Measurements from ENCODE around the gene CACNA1D. TPM values are rescaled to one million over a fixed set of nuclear protein-coding genes. Genes with fewer than 3 reads are reported as not detected.

CACNA1D gene
- total RNA-seq, 2 experiments from 2014 or later: not detected

DNA sequence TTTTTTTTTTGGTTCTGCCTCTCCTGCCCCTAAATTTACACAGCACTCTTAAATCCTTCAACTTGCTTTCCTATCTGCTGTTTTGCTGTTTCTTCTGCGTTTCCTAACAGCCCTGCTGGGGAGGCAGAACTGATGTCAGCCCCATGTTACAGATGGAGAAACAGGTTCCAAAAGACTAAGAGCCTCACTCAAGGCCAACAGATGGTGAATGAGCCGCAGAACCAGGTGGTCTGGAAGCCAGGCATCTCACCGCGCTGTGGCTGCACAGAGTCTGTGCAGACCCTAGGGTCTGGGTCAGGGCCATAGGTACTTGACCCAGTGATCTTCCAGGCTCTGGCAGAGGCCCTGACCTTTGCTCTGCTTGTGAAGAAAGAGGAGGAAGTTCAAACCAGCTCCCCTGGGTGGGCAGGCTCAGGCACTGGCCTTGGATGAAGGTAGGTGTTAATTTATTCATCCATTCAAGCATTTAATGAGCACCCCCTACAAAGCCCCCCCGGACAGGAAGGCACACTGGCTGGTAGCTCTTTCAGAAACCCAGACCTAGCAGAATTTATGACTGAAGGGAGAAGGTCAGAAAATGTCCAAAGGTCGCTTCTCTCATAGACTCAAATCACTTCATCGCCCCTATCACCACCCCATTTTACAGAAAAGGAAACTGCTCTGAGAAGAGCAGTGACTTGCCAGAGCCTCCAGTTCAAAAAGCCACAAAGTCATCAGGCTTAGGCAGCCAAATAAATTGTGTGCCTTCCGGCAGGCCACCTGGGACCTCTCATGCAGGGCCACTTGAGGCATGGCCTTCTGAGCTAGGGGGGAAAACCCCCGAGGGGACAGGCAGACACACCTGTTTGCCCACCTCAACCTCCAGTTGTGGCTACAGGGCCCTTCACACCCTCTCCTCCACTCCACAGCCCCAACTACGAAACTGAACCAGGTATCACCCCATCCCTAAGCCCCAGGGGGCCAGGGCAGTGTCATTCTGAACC lies 349.1 kb downstream of the CACNA1D start:
- Mint-ChIP-seq H3K27me3 (peaks cover 31% of the 10 kb centered on the region), H3K4me1 (ENCODE audit: low read depth) (no peaks in the 10 kb centered on the region), H3K36me3 (ENCODE audit: low read depth) (no peaks in the 10 kb centered on the region), H3K27ac (no peak overlapping the region), H3K4me3 (no peak overlapping the region), H3K9me3 (no peaks in the 10 kb centered on the region)
- intact Hi-C loops (cut with micrococcal nuclease): no loop called here
- ChIA-PET CTCF (interaction anchor here (1.4 kb wide), 1 partner anchor 14 kb away, joined by 3 read pairs; no protein-coding TSS in a partner anchor), POLR2A (no interaction called here)
- TF ChIP-seq, protein P1, sequence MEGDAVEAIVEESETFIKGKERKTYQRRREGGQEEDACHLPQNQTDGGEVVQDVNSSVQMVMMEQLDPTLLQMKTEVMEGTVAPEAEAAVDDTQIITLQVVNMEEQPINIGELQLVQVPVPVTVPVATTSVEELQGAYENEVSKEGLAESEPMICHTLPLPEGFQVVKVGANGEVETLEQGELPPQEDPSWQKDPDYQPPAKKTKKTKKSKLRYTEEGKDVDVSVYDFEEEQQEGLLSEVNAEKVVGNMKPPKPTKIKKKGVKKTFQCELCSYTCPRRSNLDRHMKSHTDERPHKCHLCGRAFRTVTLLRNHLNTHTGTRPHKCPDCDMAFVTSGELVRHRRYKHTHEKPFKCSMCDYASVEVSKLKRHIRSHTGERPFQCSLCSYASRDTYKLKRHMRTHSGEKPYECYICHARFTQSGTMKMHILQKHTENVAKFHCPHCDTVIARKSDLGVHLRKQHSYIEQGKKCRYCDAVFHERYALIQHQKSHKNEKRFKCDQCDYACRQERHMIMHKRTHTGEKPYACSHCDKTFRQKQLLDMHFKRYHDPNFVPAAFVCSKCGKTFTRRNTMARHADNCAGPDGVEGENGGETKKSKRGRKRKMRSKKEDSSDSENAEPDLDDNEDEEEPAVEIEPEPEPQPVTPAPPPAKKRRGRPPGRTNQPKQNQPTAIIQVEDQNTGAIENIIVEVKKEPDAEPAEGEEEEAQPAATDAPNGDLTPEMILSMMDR (IDR thresholded peaks at IDR 0.05): no peak
- ATAC-seq: no peak
- no peak for DNase-seq

DNA sequence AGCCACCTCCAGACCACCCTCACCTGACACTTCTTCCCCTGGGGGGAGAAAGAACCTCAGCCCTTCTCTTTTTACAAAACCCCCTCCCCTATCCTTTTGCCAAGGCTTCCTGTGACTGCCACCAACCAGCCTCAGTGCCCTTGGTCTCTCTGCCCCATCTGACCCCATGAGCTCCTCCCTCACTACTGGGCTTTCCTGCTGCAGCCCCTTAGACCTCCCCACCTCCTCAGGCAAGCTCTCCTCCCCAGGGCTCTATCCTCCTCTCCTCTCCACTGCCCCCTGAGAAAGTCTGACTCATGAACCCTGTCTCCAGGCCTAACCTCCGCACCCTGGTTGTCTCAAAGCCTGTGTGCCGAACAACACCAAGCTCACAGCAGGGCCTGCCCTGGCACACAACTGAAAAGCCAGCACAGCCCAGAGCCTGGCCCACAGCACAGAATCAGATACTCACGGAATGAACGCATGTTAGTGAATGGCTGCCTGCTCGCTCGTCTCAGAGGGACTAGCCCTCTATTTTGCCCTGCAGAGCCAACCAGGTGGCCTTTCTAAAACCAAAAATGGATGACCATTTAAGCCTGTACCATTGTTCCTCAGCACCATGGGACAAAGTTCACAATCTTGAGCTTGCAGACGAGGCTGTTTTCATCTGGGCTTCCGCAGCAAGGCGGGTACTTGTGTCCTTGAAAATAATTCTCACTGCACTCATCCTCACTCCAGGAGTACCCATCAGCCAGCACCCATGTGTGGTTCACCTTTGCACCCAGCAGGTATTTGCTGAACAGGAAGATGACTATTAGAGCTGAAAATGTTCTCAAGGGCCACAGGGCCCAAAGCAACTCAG lies 350.1 kb downstream of the CACNA1D start:
- Mint-ChIP-seq H3K4me1 (ENCODE audit: low read depth) (no peaks in the 10 kb centered on the region), H3K27me3 (peaks cover 35% of the 10 kb centered on the region), H3K9me3 (no peaks in the 10 kb centered on the region), H3K27ac (no peak overlapping the region), H3K4me3 (no peak overlapping the region), H3K36me3 (ENCODE audit: low read depth) (no peaks in the 10 kb centered on the region)
- ChIA-PET CTCF (interaction anchor here (1.2 to 1.4 kb wide), 2 partner anchors 8 to 13 kb away, joined by 3 read pairs; no protein-coding TSS in a partner anchor), POLR2A (interaction anchor here (0.8 kb wide), 1 partner anchor 42 kb away, joined by 3 read pairs; no protein-coding TSS in a partner anchor)
- intact Hi-C loops (cut with micrococcal nuclease): no loop called here
- no peak for DNase-seq
- no peak for ATAC-seq
- TF ChIP-seq, protein P1 (IDR thresholded peaks at IDR 0.05): no peak

DNA sequence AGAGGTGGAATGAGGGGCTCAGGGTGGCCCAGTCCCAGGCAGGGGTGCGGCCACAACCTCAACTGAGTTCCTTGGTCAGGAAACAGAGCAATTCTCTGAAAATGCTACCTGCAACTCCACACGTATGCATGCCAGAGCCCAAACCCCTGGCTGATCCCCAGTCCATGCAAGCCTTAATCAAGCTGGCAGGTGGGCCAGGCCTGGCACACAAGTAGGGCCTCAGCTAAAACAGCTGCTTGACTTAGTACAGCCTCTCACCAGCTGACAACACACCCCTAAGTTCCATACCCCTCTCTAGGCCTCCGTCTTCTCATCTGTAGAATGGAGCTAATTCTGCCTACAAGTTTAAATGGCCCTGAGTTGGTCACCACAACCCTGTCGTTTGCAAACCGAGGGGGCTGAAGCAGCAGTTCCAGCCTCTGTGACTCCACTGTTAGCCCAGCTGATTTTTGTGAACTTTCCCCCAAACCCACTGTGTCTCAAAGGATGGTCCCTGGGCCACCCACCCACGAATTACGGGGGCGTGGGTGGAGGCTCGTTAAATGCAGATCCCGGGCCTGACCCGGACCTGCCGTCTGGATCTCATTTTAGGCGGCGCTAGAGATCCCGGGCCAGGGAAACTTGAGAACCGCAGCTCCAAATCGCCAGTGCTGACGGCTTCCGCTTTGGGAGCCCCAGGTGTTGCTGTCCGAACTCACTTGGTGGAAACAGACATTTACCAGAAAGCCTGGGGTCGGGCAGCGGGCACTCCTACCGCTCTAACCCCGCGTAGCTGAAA lies 350.9 kb downstream of the CACNA1D start:
- CTCF ChIA-PET: interaction anchor here (1.0 to 1.4 kb wide), 3 partner anchors 9 to 12 kb away, joined by 3 read pairs; no protein-coding TSS in a partner anchor
- DNase-seq (peak; percentile 7), ATAC-seq (no peak)
- H3K4me3 Mint-ChIP-seq: peak overlapping the region; percentile 47
- TF ChIP-seq, protein P1 (IDR thresholded peaks at IDR 0.05): no peak
- POLR2A ChIA-PET: interaction anchor here (0.8 kb wide), 1 partner anchor 41 kb away, joined by 3 read pairs; no protein-coding TSS in a partner anchor
- peaks cover 35% of the 10 kb centered on the region for H3K27me3 Mint-ChIP-seq
- no peaks in the 10 kb centered on the region for H3K4me1 Mint-ChIP-seq (ENCODE audit: low read depth)
- H3K9me3 Mint-ChIP-seq: no peaks in the 10 kb centered on the region
- intact Hi-C loops (cut with micrococcal nuclease): no loop called here
- no peak overlapping the region for H3K27ac Mint-ChIP-seq
- no peaks in the 10 kb centered on the region for H3K36me3 Mint-ChIP-seq (ENCODE audit: low read depth)

DNA sequence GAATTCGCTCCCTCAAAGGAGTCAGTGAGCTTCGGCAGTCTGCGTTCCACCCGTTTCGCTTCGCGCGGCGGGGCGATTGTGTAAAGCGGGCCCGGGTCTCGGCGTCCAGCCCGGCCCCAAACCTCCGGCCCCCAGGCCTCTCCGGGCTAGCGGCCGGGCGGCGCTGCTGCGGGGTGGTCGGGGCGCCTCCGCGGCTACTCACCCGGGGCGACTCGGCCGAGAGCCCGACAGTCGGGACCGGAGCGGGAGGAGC lies 351.4 kb downstream of the CACNA1D start:
- Mint-ChIP-seq H3K9me3 (no peaks in the 10 kb centered on the region), H3K4me3 (peak overlapping the region; percentile 47), H3K27ac (no peak overlapping the region), H3K27me3 (peaks cover 37% of the 10 kb centered on the region), H3K36me3 (ENCODE audit: low read depth) (no peaks in the 10 kb centered on the region), H3K4me1 (ENCODE audit: low read depth) (no peaks in the 10 kb centered on the region)
- ChIA-PET POLR2A (no interaction called here), CTCF (interaction anchor here (1.0 kb wide), 1 partner anchor 11 kb away, joined by 3 read pairs; no protein-coding TSS in a partner anchor)
- peak; percentile 24 for ATAC-seq
- intact Hi-C loops (cut with micrococcal nuclease): no loop called here
- no peak for DNase-seq
- TF ChIP-seq, protein P1 (IDR thresholded peaks at IDR 0.05): no peak

Measured in activated CD8-positive, alpha-beta T cell treated with anti-CD3 and anti-CD28 coated beads for 36 hours (primary cell).